ENCODE results near the gene RFWD3.

GRCh38 chr16:74573622-74574021 lies 93.1 kb downstream of the RFWD3 start:
- TF ChIP-seq CTCF (IDR thresholded peaks at IDR 0.05; ENCODE audit: low read length): no peak
- TF ChIP-seq EZH2 (optimal IDR thresholded peaks at IDR 0.05; ENCODE audit: low read depth, low read length): no peak
